ENCODE results near the gene CFAP299. TPM values are rescaled to one million over a fixed set of nuclear protein-coding genes. Genes with fewer than 3 reads are reported as not detected.

The CFAP299 gene
- total RNA-seq, 4 donors from 2014 or later = 1.2 TPM; not detected in 3

- Histone ChIP-seq H3K4me1 (no peaks in the 10 kb centered on the region), H3K4me3 (no peak overlapping the region), H3K27ac (no peak overlapping the region), H3K9me3 (no peaks in the 10 kb centered on the region), H3K27me3 (no peaks in the 10 kb centered on the region), H3K36me3 (no peaks in the 10 kb centered on the region)
- intact Hi-C loops (cut with DNase I; ENCODE audit: low total_unique reads) = no loop called here
- DNase-seq = no peak
- TF ChIP-seq, protein P1, sequence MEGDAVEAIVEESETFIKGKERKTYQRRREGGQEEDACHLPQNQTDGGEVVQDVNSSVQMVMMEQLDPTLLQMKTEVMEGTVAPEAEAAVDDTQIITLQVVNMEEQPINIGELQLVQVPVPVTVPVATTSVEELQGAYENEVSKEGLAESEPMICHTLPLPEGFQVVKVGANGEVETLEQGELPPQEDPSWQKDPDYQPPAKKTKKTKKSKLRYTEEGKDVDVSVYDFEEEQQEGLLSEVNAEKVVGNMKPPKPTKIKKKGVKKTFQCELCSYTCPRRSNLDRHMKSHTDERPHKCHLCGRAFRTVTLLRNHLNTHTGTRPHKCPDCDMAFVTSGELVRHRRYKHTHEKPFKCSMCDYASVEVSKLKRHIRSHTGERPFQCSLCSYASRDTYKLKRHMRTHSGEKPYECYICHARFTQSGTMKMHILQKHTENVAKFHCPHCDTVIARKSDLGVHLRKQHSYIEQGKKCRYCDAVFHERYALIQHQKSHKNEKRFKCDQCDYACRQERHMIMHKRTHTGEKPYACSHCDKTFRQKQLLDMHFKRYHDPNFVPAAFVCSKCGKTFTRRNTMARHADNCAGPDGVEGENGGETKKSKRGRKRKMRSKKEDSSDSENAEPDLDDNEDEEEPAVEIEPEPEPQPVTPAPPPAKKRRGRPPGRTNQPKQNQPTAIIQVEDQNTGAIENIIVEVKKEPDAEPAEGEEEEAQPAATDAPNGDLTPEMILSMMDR (IDR thresholded peaks at IDR 0.05) = no peak
- no peak for TF ChIP-seq POLR2A (IDR thresholded peaks at IDR 0.05)
These were observed 257.4 kb downstream of the CFAP299 start for GRCh38 chr4:80592950-80593349.

- no peak for DNase-seq
- no peaks in the 10 kb centered on the region for H3K36me3 ChIP-seq
- no peaks in the 10 kb centered on the region for H3K27me3 ChIP-seq
- H3K27ac ChIP-seq = no peak overlapping the region
- no peaks in the 10 kb centered on the region for H3K4me1 ChIP-seq
- TF ChIP-seq POLR2A (IDR thresholded peaks at IDR 0.05) = no peak
- TF ChIP-seq, protein P1 (IDR thresholded peaks at IDR 0.05) = no peak
- no peaks in the 10 kb centered on the region for H3K9me3 ChIP-seq
- intact Hi-C loops (cut with DNase I; ENCODE audit: low total_unique reads) = no loop called here
- no peak overlapping the region for H3K4me3 ChIP-seq
These were observed 259.2 kb downstream of the CFAP299 start for GRCh38 chr4:80594701-80595100.

GRCh38 chr4:80608281-80608980 is 272.9 kb downstream of the CFAP299 start:
- H3K9me3 ChIP-seq = no peaks in the 10 kb centered on the region
- H3K36me3 ChIP-seq = no peaks in the 10 kb centered on the region
- intact Hi-C loops (cut with DNase I; ENCODE audit: low total_unique reads) = no loop called here
- DNase-seq = no peak
- no peaks in the 10 kb centered on the region for H3K4me1 ChIP-seq
- H3K27ac ChIP-seq = no peak overlapping the region
- TF ChIP-seq, protein P1 (IDR thresholded peaks at IDR 0.05) = no peak
- no peak for TF ChIP-seq POLR2A (IDR thresholded peaks at IDR 0.05)
- no peak overlapping the region for H3K4me3 ChIP-seq
- no peaks in the 10 kb centered on the region for H3K27me3 ChIP-seq

DNA sequence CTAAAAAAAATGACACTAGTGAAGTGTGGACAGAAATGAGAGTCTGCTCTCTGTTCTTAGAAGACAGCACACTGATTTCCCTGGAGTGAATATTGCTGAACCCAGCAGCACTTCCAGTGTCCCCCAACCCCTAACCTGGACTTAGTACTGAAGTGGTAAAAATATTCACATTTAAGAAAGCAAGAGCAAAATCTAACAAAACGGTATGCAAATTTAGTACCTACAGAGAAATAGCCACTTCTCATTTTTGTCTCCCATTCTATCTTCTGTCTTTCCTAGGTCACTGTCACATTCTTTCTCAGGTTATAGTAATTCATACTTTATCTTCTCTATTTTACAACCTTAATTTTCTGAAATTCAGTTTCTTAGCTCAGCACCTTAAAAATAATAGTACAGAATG is 274.7 kb downstream of the CFAP299 start:
- intact Hi-C loops (cut with DNase I; ENCODE audit: low total_unique reads) = no loop called here
- TF ChIP-seq, protein P1 (IDR thresholded peaks at IDR 0.05) = no peak
- no peak for TF ChIP-seq POLR2A (IDR thresholded peaks at IDR 0.05)
- H3K4me3 ChIP-seq = no peak overlapping the region
- no peaks in the 10 kb centered on the region for H3K36me3 ChIP-seq
- H3K9me3 ChIP-seq = no peaks in the 10 kb centered on the region
- H3K27ac ChIP-seq = no peak overlapping the region
- H3K27me3 ChIP-seq = no peaks in the 10 kb centered on the region
- DNase-seq = no peak
- H3K4me1 ChIP-seq = no peaks in the 10 kb centered on the region

GRCh38 chr4:80610845-80611677 is 275.5 kb downstream of the CFAP299 start:
- no peak overlapping the region for H3K4me3 ChIP-seq
- no peaks in the 10 kb centered on the region for H3K9me3 ChIP-seq

More at GRCh38 chr4:80610845-80611677, 275.5 kb downstream of the CFAP299 start:
- no peak for DNase-seq
- no peaks in the 10 kb centered on the region for H3K4me1 ChIP-seq
- H3K27ac ChIP-seq = no peak overlapping the region
- no peak for TF ChIP-seq POLR2A (IDR thresholded peaks at IDR 0.05)
- TF ChIP-seq, protein P1 (IDR thresholded peaks at IDR 0.05) = no peak
- no peaks in the 10 kb centered on the region for H3K27me3 ChIP-seq
- H3K36me3 ChIP-seq = no peaks in the 10 kb centered on the region
- intact Hi-C loops (cut with DNase I; ENCODE audit: low total_unique reads) = no loop called here
